ENCODE data around the gene BPNT1. TPM values are rescaled to one million over a fixed set of nuclear protein-coding genes. Genes with fewer than 3 reads are reported as not detected.

Gene BPNT1
- total RNA-seq, 1 experiment from 2014 or later: 41.5 TPM

- BruUV-seq (replicated peaks): no TSS peak
- CTCF ChIA-PET: interaction anchor here (0.5 kb wide), 1 partner anchor 525 kb away, joined by 3 read pairs; no protein-coding TSS in a partner anchor
Measured at GRCh38 chr1:220032911-220033310, 56.7 kb downstream of the BPNT1 start.

GRCh38 chr1:220031287-220031686 lies 58.3 kb downstream of the BPNT1 start:
- intact Hi-C loops (cut with micrococcal nuclease; ENCODE audit: unreplicated experiment): no loop called here
- no TSS peak for BruUV-seq (replicated peaks)
- Histone ChIP-seq H3F3A (ENCODE audit: insufficient read depth, low read depth) (0 out of 2 replicates have a peak, but pooled peaks cover 3% of the 10 kb centered on the region), H2AFZ (no peak overlapping the region), H3K27ac (no peak overlapping the region), H3K4me2 (no peak overlapping the region), H3K79me2 (ENCODE audit: low read depth) (peaks cover 23% of the 10 kb centered on the region), H3K4me3 (no peak overlapping the region), H4K20me1 (ENCODE audit: insufficient read depth) (peaks cover 61% of the 10 kb centered on the region), H3K9me2 (ENCODE audit: insufficient read depth) (no peaks in the 10 kb centered on the region), H3K27me3 (ENCODE audit: insufficient read depth, low read depth) (no peaks in the 10 kb centered on the region), H3K36me3 (ENCODE audit: low read depth) (peaks cover 58% of the 10 kb centered on the region), H3K4me1 (replicated peaks; ENCODE audit: insufficient read depth) (no peaks in the 10 kb centered on the region), H3K9me3 (ENCODE audit: insufficient read depth, low read depth) (no peaks in the 10 kb centered on the region)
- ChIA-PET CTCF (no interaction called here), POLR2A (ENCODE audit: unreplicated experiment) (no interaction called here)
- no peak for DNase-seq
- TF ChIP-seq CTCF (conservative IDR thresholded peaks at IDR 0.05): no peak

More at GRCh38 chr1:220032911-220033310, 56.7 kb downstream of the BPNT1 start:
- H2AFZ ChIP-seq: no peak overlapping the region
- H3K9me3 ChIP-seq (ENCODE audit: insufficient read depth, low read depth): no peaks in the 10 kb centered on the region
- peaks cover 73% of the 10 kb centered on the region for H4K20me1 ChIP-seq (ENCODE audit: insufficient read depth)
- H3K9me2 ChIP-seq (ENCODE audit: insufficient read depth): no peaks in the 10 kb centered on the region
- H3K4me2 ChIP-seq: no peak overlapping the region
- no peaks in the 10 kb centered on the region for H3K4me1 ChIP-seq (replicated peaks; ENCODE audit: insufficient read depth)
- H3K79me2 ChIP-seq (ENCODE audit: low read depth): peaks cover 39% of the 10 kb centered on the region
- no peak for DNase-seq
- H3F3A ChIP-seq (ENCODE audit: insufficient read depth, low read depth): 0 out of 2 replicates have a peak, but pooled peaks cover 3% of the 10 kb centered on the region
- H3K27ac ChIP-seq: no peak overlapping the region
- H3K27me3 ChIP-seq (ENCODE audit: insufficient read depth, low read depth): no peaks in the 10 kb centered on the region
- peaks cover 62% of the 10 kb centered on the region for H3K36me3 ChIP-seq (ENCODE audit: low read depth)
- TF ChIP-seq EZH2 (IDR thresholded peaks at IDR 0.05; ENCODE audit: low read depth) (no peak), CTCF (conservative IDR thresholded peaks at IDR 0.05) (no peak)
- POLR2A ChIA-PET (ENCODE audit: unreplicated experiment): no interaction called here
- intact Hi-C loops (cut with micrococcal nuclease; ENCODE audit: unreplicated experiment): no loop called here
- H3K4me3 ChIP-seq: no peak overlapping the region

- CTCF ChIA-PET: no interaction called here
Measured at GRCh38 chr1:220028346-220028895, 61.2 kb downstream of the BPNT1 start.

More at GRCh38 chr1:220028346-220028895, 61.2 kb downstream of the BPNT1 start:
- Histone ChIP-seq H3K4me3 (no peak overlapping the region), H3K27me3 (ENCODE audit: insufficient read depth, low read depth) (no peaks in the 10 kb centered on the region), H2AFZ (no peak overlapping the region), H3K79me2 (ENCODE audit: low read depth) (no peaks in the 10 kb centered on the region), H3K9me3 (ENCODE audit: insufficient read depth, low read depth) (no peaks in the 10 kb centered on the region), H3K27ac (no peak overlapping the region), H3F3A (ENCODE audit: insufficient read depth, low read depth) (0 out of 2 replicates have a peak, but pooled peaks cover 3% of the 10 kb centered on the region), H3K4me1 (replicated peaks; ENCODE audit: insufficient read depth) (no peaks in the 10 kb centered on the region), H3K4me2 (no peak overlapping the region), H3K9me2 (ENCODE audit: insufficient read depth) (no peaks in the 10 kb centered on the region), H4K20me1 (ENCODE audit: insufficient read depth) (peaks cover 43% of the 10 kb centered on the region), H3K36me3 (ENCODE audit: low read depth) (peaks cover 55% of the 10 kb centered on the region)
- no TSS peak for BruUV-seq (replicated peaks)
- no peak for DNase-seq
- intact Hi-C loops (cut with micrococcal nuclease; ENCODE audit: unreplicated experiment): loop anchor here (10.0 kb wide), 1 partner anchor 76 kb away; no protein-coding TSS in a partner anchor
- TF ChIP-seq CTCF (conservative IDR thresholded peaks at IDR 0.05) (no peak), EZH2 (IDR thresholded peaks at IDR 0.05; ENCODE audit: low read depth) (no peak)
- POLR2A ChIA-PET (ENCODE audit: unreplicated experiment): no interaction called here
